Transverse colon (tissue), 4 donors: ENCODE data around the gene MUL1.

Source experiments
- EP300 ChIP-seq: sonication (generic); formaldehyde crosslinking; IDR thresholded peaks from one replicate; pipeline ENCODE4 v1.6.1; 2017; ENCODE audit warnings: antibody characterized with exemption, low read depth
- POLR2A ChIP-seq: fragments of 450-650 bp; IDR thresholded peaks from one replicate; pipeline ENCODE4 v1.6.1; 2016; ENCODE audit warnings: antibody characterized with exemption, mild to moderate bottlenecking, moderate library complexity
- POLR2AphosphoS5 ChIP-seq, 3 donors: sonication (generic); formaldehyde crosslinking; IDR thresholded peaks; one replicate each; pipeline ENCODE4 v1.6.1; 2016; ENCODE audit warnings: antibody characterized with exemption in 3 of 3
- TF ChIP-seq, protein P1 (sequence below), 5 experiments: fragments of 200-600 bp in 3 of 5; fragments of 450-650 bp in 2 of 5; sonication (generic) in 3 of 5; IDR thresholded peaks; 1 replicate in 2 of 5; 2 replicates in 3 of 5; pipeline ENCODE4 v1.5.1; 2016 to 2017; ENCODE audit warnings: antibody characterized with exemption in 5 of 5, inconsistent platforms in 3 of 5, mild to moderate bottlenecking in 2 of 5, moderate library complexity in 1 of 5

DNA sequence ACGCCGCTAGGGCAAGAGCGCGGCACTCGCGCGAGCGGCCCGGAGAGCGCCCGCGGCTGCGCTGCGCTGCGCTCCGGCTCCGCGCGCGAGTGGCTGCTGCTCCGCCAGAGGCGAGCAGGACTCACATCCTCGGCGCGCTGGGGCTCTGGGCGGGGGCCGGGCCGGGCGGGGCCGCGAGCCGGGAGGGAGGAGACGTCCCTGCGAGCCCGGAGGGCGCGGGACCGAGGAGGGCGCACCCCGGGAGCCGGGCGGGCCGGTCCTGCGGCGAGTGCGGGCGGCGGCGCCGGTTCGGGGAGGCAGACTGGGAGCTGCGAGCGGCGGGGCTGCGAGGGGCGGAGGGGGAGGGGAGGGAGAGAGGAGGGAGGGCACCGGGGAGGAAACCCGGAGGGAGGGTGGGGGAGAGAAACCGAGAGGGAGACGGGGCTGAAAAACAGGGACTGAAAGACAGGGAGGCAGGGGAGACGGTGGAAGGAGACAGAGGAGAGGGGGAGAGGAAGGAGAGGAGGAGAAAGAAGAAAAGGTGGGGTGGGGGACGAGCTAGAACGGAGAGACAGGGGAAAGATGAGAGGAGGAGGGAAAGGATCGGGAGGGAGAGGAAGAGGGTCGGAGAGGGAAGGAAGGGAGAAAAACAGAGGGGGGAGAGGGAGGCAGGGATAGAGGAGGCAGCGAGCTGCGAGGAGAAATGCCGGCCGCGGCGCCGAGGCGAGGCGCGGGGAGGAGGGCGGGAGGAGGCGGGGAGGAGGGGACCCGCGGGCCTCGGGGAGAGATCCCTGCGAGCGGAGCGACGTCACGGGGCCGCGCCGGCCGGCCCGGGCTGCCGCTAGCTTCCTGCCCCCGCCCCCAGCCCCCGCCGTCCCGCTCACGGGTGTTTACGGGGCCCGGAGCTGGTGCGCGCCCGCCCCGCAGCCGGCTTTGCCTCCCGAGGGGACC is 22.2 kb downstream of the MUL1 start, which contains the start of gene CAMK2N1:
- TF ChIP-seq, protein P1, sequence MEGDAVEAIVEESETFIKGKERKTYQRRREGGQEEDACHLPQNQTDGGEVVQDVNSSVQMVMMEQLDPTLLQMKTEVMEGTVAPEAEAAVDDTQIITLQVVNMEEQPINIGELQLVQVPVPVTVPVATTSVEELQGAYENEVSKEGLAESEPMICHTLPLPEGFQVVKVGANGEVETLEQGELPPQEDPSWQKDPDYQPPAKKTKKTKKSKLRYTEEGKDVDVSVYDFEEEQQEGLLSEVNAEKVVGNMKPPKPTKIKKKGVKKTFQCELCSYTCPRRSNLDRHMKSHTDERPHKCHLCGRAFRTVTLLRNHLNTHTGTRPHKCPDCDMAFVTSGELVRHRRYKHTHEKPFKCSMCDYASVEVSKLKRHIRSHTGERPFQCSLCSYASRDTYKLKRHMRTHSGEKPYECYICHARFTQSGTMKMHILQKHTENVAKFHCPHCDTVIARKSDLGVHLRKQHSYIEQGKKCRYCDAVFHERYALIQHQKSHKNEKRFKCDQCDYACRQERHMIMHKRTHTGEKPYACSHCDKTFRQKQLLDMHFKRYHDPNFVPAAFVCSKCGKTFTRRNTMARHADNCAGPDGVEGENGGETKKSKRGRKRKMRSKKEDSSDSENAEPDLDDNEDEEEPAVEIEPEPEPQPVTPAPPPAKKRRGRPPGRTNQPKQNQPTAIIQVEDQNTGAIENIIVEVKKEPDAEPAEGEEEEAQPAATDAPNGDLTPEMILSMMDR (IDR thresholded peaks at IDR 0.05) = no peak
- peak; percentile 76 for TF ChIP-seq POLR2A
- peak in 2 of 3 donors; percentile 74 to 86 for TF ChIP-seq POLR2AphosphoS5 (IDR thresholded peaks at IDR 0.05)
- TF ChIP-seq EP300 = no peak
